Activated CD4-positive, alpha-beta memory T cell treated with anti-CD3 and anti-CD28 coated beads for 36 hours (primary cell): Measurements from ENCODE around the gene ASPRV1. TPM values are rescaled to one million over a fixed set of nuclear protein-coding genes. Genes with fewer than 3 reads are reported as not detected.

Experiments
- CTCF ChIA-PET: fragments of 350-600 bp; sonication (Branson Sonifier 250); formaldehyde crosslinking; loops from one replicate; lab custom pipeline; 2021; ENCODE audit warnings: antibody characterized with exemption, inconsistent platforms; lab: Charles Lee
- POLR2A ChIA-PET: fragments of 350-600 bp; sonication (Branson Sonifier 250); formaldehyde crosslinking; loops from one replicate; lab custom pipeline; 2021; ENCODE audit warnings: antibody characterized with exemption; lab: Charles Lee
- DNase-seq: peaks from one replicate; pipeline ENCODE4 v3.0.0-alpha.2; 2020
- H3K27ac Mint-ChIP-seq: one replicate; pipeline ENCODE4 v1.8.0; 2021; ENCODE audit warnings: mixed read lengths
- H3K27me3 Mint-ChIP-seq: one replicate; pipeline ENCODE4 v1.8.0; 2021; ENCODE audit warnings: mixed read lengths
- H3K36me3 Mint-ChIP-seq: one replicate; pipeline ENCODE4 v1.8.0; 2021; ENCODE audit warnings: mixed read lengths
- H3K4me1 Mint-ChIP-seq: one replicate; pipeline ENCODE4 v1.8.0; 2021; ENCODE audit warnings: low read depth, mixed read lengths
- H3K4me3 Mint-ChIP-seq: one replicate; pipeline ENCODE4 v1.8.0; 2021; ENCODE audit warnings: mild to moderate bottlenecking, mixed read lengths
- H3K9me3 Mint-ChIP-seq: one replicate; pipeline ENCODE4 v1.8.0; 2021; ENCODE audit warnings: mixed read lengths
- intact Hi-C: fragments of 100-400 bp; cut with micrococcal nuclease; formaldehyde crosslinking; loops from one replicate; pipeline ENCODE4 v1.15.1; 2023
- total RNA-seq, 2 experiments: library from RNA; stranded (reverse); gene quantifications; one replicate each; pipeline ENCODE4 v1.2.3, GENCODE V29; 2021

The ASPRV1 gene
- total RNA-seq, 2 experiments from 2014 or later: 0.63 to 0.71 TPM

GRCh38 chr2:69985216-69985615 is 23.8 kb upstream of the ASPRV1 start:
- ChIA-PET POLR2A (no interaction called here), CTCF (no interaction called here)
- Mint-ChIP-seq H3K4me3 (no peak overlapping the region), H3K9me3 (no peaks in the 10 kb centered on the region), H3K36me3 (no peaks in the 10 kb centered on the region), H3K27me3 (no peaks in the 10 kb centered on the region), H3K4me1 (peaks cover 3% of the 10 kb centered on the region), H3K27ac (no peak overlapping the region)
- no peak for DNase-seq
- intact Hi-C loops: no loop called here

- intact Hi-C loops: no loop called here
- no peak for DNase-seq
- POLR2A ChIA-PET: no interaction called here
- CTCF ChIA-PET: interaction anchor here (0.6 kb wide), 1 partner anchor 63 kb away, joined by 3 read pairs; no protein-coding TSS in a partner anchor
- Mint-ChIP-seq H3K9me3 (no peaks in the 10 kb centered on the region), H3K27ac (no peak overlapping the region), H3K27me3 (no peaks in the 10 kb centered on the region), H3K4me1 (peaks cover 3% of the 10 kb centered on the region), H3K4me3 (no peak overlapping the region), H3K36me3 (no peaks in the 10 kb centered on the region)
These were observed 22.0 kb upstream of the ASPRV1 start for GRCh38 chr2:69983392-69983966.

GRCh38 chr2:69979902-69980807 is 18.7 kb upstream of the ASPRV1 start:
- Mint-ChIP-seq H3K27me3 (no peaks in the 10 kb centered on the region), H3K36me3 (no peaks in the 10 kb centered on the region), H3K9me3 (no peaks in the 10 kb centered on the region), H3K4me1 (peaks cover 11% of the 10 kb centered on the region), H3K27ac (no peak overlapping the region), H3K4me3 (no peak overlapping the region)
- ChIA-PET POLR2A (no interaction called here), CTCF (no interaction called here)
- intact Hi-C loops: no loop called here
- no peak for DNase-seq

GRCh38 chr2:69977906-69978482 is 16.6 kb upstream of the ASPRV1 start:
- intact Hi-C loops: no loop called here
- Mint-ChIP-seq H3K9me3 (no peaks in the 10 kb centered on the region), H3K27me3 (no peaks in the 10 kb centered on the region), H3K36me3 (no peaks in the 10 kb centered on the region), H3K27ac (no peak overlapping the region), H3K4me1 (peaks cover 11% of the 10 kb centered on the region), H3K4me3 (no peak overlapping the region)
- no peak for DNase-seq
- ChIA-PET POLR2A (no interaction called here), CTCF (no interaction called here)

GRCh38 chr2:69977186-69977585 is 15.8 kb upstream of the ASPRV1 start:
- Mint-ChIP-seq H3K27me3 (no peaks in the 10 kb centered on the region), H3K27ac (no peak overlapping the region), H3K4me1 (peaks cover 11% of the 10 kb centered on the region), H3K9me3 (no peaks in the 10 kb centered on the region), H3K4me3 (no peak overlapping the region), H3K36me3 (no peaks in the 10 kb centered on the region)
- intact Hi-C loops: no loop called here
- POLR2A ChIA-PET: no interaction called here
- DNase-seq: no peak
- CTCF ChIA-PET: no interaction called here

GRCh38 chr2:69975853-69976462 is 14.5 kb upstream of the ASPRV1 start:
- ChIA-PET CTCF (no interaction called here), POLR2A (no interaction called here)
- intact Hi-C loops: no loop called here
- Mint-ChIP-seq H3K4me3 (no peak overlapping the region), H3K27ac (no peak overlapping the region), H3K4me1 (peaks cover 11% of the 10 kb centered on the region), H3K9me3 (no peaks in the 10 kb centered on the region), H3K27me3 (no peaks in the 10 kb centered on the region), H3K36me3 (no peaks in the 10 kb centered on the region)
- no peak for DNase-seq

- intact Hi-C loops: no loop called here
- Mint-ChIP-seq H3K4me1 (peaks cover 11% of the 10 kb centered on the region), H3K27ac (no peak overlapping the region), H3K36me3 (no peaks in the 10 kb centered on the region), H3K27me3 (no peaks in the 10 kb centered on the region), H3K9me3 (no peaks in the 10 kb centered on the region), H3K4me3 (no peak overlapping the region)
- ChIA-PET CTCF (no interaction called here), POLR2A (no interaction called here)
- no peak for DNase-seq
These were observed 13.9 kb upstream of the ASPRV1 start for GRCh38 chr2:69975136-69975852.

- Mint-ChIP-seq H3K27me3 (no peaks in the 10 kb centered on the region), H3K36me3 (no peaks in the 10 kb centered on the region), H3K4me1 (peaks cover 11% of the 10 kb centered on the region), H3K4me3 (no peak overlapping the region), H3K9me3 (no peaks in the 10 kb centered on the region), H3K27ac (no peak overlapping the region)
- DNase-seq: no peak
- ChIA-PET CTCF (no interaction called here), POLR2A (no interaction called here)
- intact Hi-C loops: no loop called here
These were observed 11.9 kb upstream of the ASPRV1 start for GRCh38 chr2:69973335-69973735.

- DNase-seq: no peak
- no peaks in the 10 kb centered on the region for H3K36me3 Mint-ChIP-seq
- CTCF ChIA-PET: no interaction called here
- intact Hi-C loops: no loop called here
- H3K9me3 Mint-ChIP-seq: no peaks in the 10 kb centered on the region
- no peaks in the 10 kb centered on the region for H3K27me3 Mint-ChIP-seq
- no peak overlapping the region for H3K27ac Mint-ChIP-seq
- POLR2A ChIA-PET: no interaction called here
- no peak overlapping the region for H3K4me3 Mint-ChIP-seq
- H3K4me1 Mint-ChIP-seq: peaks cover 11% of the 10 kb centered on the region
These were observed 11.4 kb upstream of the ASPRV1 start for GRCh38 chr2:69972822-69973221.

GRCh38 chr2:69969991-69970390 is 8.6 kb upstream of the ASPRV1 start:
- intact Hi-C loops: no loop called here
- POLR2A ChIA-PET: no interaction called here
- H3K9me3 Mint-ChIP-seq: no peaks in the 10 kb centered on the region

GRCh38 chr2:69969126-69969983 is 7.9 kb upstream of the ASPRV1 start:
- DNase-seq: no peak
- Mint-ChIP-seq H3K36me3 (no peaks in the 10 kb centered on the region), H3K4me3 (no peak overlapping the region), H3K27ac (no peak overlapping the region), H3K4me1 (peaks cover 5% of the 10 kb centered on the region), H3K27me3 (no peaks in the 10 kb centered on the region), H3K9me3 (no peaks in the 10 kb centered on the region)
- CTCF ChIA-PET: no interaction called here
- intact Hi-C loops: no loop called here
- POLR2A ChIA-PET: no interaction called here

More at GRCh38 chr2:69969991-69970390, 8.6 kb upstream of the ASPRV1 start:
- Mint-ChIP-seq H3K27me3 (no peaks in the 10 kb centered on the region), H3K4me1 (no peaks in the 10 kb centered on the region), H3K36me3 (no peaks in the 10 kb centered on the region), H3K27ac (no peak overlapping the region), H3K4me3 (no peak overlapping the region)
- DNase-seq: no peak
- CTCF ChIA-PET: no interaction called here
